ENCODE measurements around the gene C1orf174. TPM values are rescaled to one million over a fixed set of nuclear protein-coding genes. Genes with fewer than 3 reads are reported as not detected.

The C1orf174 gene
- total RNA-seq, 1 donor from 2014 or later: 22.1 TPM

DNA sequence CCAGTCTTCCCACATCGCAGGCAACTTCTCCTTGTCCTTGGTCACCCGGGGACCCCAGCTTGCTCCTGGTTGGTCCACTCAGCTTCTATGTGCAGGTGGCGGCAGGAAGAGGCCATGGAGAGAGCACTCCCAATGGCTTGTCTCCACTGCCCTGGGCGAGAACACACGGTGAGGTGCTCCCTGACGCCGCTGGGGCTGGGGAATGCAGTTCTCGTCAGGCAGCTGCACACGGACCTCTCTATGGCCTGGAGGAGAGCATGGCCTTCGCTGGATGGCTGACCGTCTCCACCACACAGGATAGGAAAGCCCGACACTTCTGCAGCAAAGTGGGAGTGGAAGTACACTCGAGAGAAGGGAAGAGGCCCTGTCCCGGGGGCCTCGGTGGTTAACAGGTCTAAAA lies 11.8 kb downstream of the C1orf174 start:
- Mint-ChIP-seq H3K4me3 (ENCODE audit: unreplicated experiment) (no peak overlapping the region), H3K36me3 (ENCODE audit: unreplicated experiment) (peaks cover 36% of the 10 kb centered on the region), H3K27me3 (ENCODE audit: unreplicated experiment) (no peaks in the 10 kb centered on the region), H3K9me3 (ENCODE audit: unreplicated experiment) (no peaks in the 10 kb centered on the region), H3K4me1 (ENCODE audit: unreplicated experiment) (no peaks in the 10 kb centered on the region), H3K27ac (ENCODE audit: unreplicated experiment) (no peak overlapping the region)
- DNase-seq (ENCODE audit: extremely low spot score, unreplicated experiment): no peak
- TF ChIP-seq, protein P1, sequence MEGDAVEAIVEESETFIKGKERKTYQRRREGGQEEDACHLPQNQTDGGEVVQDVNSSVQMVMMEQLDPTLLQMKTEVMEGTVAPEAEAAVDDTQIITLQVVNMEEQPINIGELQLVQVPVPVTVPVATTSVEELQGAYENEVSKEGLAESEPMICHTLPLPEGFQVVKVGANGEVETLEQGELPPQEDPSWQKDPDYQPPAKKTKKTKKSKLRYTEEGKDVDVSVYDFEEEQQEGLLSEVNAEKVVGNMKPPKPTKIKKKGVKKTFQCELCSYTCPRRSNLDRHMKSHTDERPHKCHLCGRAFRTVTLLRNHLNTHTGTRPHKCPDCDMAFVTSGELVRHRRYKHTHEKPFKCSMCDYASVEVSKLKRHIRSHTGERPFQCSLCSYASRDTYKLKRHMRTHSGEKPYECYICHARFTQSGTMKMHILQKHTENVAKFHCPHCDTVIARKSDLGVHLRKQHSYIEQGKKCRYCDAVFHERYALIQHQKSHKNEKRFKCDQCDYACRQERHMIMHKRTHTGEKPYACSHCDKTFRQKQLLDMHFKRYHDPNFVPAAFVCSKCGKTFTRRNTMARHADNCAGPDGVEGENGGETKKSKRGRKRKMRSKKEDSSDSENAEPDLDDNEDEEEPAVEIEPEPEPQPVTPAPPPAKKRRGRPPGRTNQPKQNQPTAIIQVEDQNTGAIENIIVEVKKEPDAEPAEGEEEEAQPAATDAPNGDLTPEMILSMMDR (IDR thresholded peaks at IDR 0.05): no peak

DNA sequence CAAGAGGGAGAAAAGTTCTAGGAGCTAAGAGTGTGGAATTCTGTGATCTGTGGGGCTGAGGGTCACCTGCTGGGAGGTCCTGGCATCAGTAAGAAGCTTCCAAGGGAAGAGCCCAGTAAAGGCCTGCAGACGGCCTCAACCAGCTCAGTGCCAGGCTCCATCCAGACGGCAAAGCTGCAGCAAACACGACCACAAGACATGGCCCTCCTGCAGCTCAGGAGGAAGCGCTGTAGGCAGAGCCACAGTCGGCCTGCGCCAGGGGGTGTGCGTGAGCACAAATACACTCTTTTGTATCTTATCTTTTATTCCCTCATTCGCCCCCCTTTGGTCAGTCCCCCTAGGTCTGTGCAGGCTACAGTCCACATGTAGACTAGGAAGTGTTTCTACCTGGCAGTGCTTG lies 13.4 kb downstream of the C1orf174 start:
- H3K27me3 Mint-ChIP-seq (ENCODE audit: unreplicated experiment): no peaks in the 10 kb centered on the region
- no peak overlapping the region for H3K4me3 Mint-ChIP-seq (ENCODE audit: unreplicated experiment)
- H3K9me3 Mint-ChIP-seq (ENCODE audit: unreplicated experiment): no peaks in the 10 kb centered on the region
- peaks cover 36% of the 10 kb centered on the region for H3K36me3 Mint-ChIP-seq (ENCODE audit: unreplicated experiment)
- H3K27ac Mint-ChIP-seq (ENCODE audit: unreplicated experiment): no peak overlapping the region
- TF ChIP-seq, protein P1 (IDR thresholded peaks at IDR 0.05): no peak
- no peaks in the 10 kb centered on the region for H3K4me1 Mint-ChIP-seq (ENCODE audit: unreplicated experiment)
- DNase-seq (ENCODE audit: extremely low spot score, unreplicated experiment): no peak

DNA sequence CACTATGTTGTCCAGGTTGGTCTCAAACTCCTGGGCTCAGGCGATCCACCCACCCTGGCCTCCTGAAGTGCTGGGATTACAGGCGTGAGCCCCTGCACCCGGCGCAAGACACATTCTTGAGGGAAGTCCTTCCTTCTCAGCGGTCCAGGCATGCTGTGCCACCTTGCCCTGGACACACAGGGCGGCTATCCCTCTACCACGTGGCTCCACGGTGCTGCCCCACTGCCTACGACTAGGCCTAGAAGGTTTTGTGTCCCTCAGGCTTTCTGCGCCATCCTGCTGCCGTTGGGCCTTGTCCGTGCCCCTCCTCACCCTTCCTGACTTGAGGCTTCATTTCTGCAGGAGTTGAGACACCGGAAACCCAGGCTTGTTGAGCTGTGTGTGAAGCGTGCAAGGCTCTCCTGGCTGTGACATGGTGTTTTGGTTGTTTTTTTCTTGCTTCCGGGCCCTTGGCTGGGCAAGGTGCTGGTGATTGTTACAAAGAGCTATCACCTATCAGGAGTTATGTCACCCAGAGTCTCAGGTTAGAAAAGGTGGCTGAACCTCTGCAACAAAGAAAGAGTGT lies 13.9 kb downstream of the C1orf174 start:
- DNase-seq (ENCODE audit: extremely low spot score, unreplicated experiment): no peak
- Mint-ChIP-seq H3K9me3 (ENCODE audit: unreplicated experiment) (no peaks in the 10 kb centered on the region), H3K27ac (ENCODE audit: unreplicated experiment) (no peak overlapping the region), H3K4me3 (ENCODE audit: unreplicated experiment) (no peak overlapping the region), H3K36me3 (ENCODE audit: unreplicated experiment) (peaks cover 36% of the 10 kb centered on the region), H3K27me3 (ENCODE audit: unreplicated experiment) (no peaks in the 10 kb centered on the region), H3K4me1 (ENCODE audit: unreplicated experiment) (no peaks in the 10 kb centered on the region)
- TF ChIP-seq, protein P1 (IDR thresholded peaks at IDR 0.05): no peak

DNA sequence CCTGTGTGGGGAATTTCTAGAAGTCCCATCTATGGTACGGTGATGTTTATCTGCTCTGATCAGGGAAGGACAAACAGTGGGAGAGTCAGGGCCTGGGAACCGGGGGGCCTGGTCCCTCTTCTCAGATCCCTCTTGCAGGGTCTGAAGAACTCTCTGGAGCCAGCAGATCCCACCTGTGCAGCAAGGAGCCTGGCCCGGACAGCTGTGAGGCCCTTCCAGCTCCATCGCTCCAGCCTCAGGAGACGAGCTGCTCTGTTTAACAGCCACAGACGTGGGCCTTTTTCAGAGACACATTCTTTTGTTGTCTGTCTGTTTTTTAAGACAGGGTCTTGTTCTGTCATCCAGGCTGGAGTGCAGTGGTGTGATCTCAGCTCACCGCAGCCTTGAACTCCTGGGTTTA lies 14.5 kb downstream of the C1orf174 start:
- Mint-ChIP-seq H3K4me3 (ENCODE audit: unreplicated experiment) (no peak overlapping the region), H3K36me3 (ENCODE audit: unreplicated experiment) (peaks cover 34% of the 10 kb centered on the region), H3K9me3 (ENCODE audit: unreplicated experiment) (no peaks in the 10 kb centered on the region), H3K27ac (ENCODE audit: unreplicated experiment) (no peak overlapping the region), H3K4me1 (ENCODE audit: unreplicated experiment) (no peaks in the 10 kb centered on the region), H3K27me3 (ENCODE audit: unreplicated experiment) (no peaks in the 10 kb centered on the region)
- DNase-seq (ENCODE audit: extremely low spot score, unreplicated experiment): no peak
- TF ChIP-seq, protein P1 (IDR thresholded peaks at IDR 0.05): no peak

DNA sequence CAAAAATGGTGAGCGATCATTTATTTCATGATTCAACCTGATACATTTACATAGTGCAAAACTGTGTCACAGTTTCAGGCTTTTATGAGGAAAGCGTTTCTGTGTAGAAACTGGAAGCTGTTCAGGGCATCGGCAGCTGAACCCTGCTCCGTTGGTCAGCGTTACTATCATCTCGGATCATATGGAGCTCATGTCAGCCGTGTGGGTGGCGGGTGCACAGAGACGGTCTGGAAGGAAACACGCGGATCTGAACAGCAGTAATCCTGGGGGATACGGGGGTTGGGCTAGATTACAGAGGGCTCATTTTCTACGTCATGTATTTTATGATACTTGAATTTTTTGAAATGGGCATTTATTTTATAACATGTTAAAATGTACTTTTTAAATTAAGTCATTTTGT lies 15.1 kb downstream of the C1orf174 start:
- no peak for DNase-seq (ENCODE audit: extremely low spot score, unreplicated experiment)
- no peak overlapping the region for H3K27ac Mint-ChIP-seq (ENCODE audit: unreplicated experiment)
- no peaks in the 10 kb centered on the region for H3K4me1 Mint-ChIP-seq (ENCODE audit: unreplicated experiment)
- no peaks in the 10 kb centered on the region for H3K9me3 Mint-ChIP-seq (ENCODE audit: unreplicated experiment)
- peaks cover 31% of the 10 kb centered on the region for H3K36me3 Mint-ChIP-seq (ENCODE audit: unreplicated experiment)
- no peak overlapping the region for H3K4me3 Mint-ChIP-seq (ENCODE audit: unreplicated experiment)
- H3K27me3 Mint-ChIP-seq (ENCODE audit: unreplicated experiment): no peaks in the 10 kb centered on the region
- TF ChIP-seq, protein P1 (IDR thresholded peaks at IDR 0.05): no peak
